Testis (tissue), 2 donors: Measurements from ENCODE around the gene UBE2E1.

ENCODE experiments used
- CTCF ChIP-seq, 3 experiments: fragments of 450-650 bp in 2 of 3; fragments of 200-600 bp in 1 of 3; sonication (generic) in 1 of 3; IDR thresholded peaks; one replicate each; pipeline ENCODE4 v1.5.1; 2016 to 2019; ENCODE audit warnings: antibody characterized with exemption in 3 of 3, mild to moderate bottlenecking in 2 of 3, moderate library complexity in 1 of 3
- POLR2A ChIP-seq: fragments of 450-650 bp; IDR thresholded peaks from one replicate; pipeline ENCODE4 v1.6.1; 2017; ENCODE audit warnings: antibody characterized with exemption, mild to moderate bottlenecking, moderate library complexity

GRCh38 chr3:23762759-23763477 is 42.8 kb upstream of the UBE2E1 start:
- TF ChIP-seq CTCF (IDR thresholded peaks at IDR 0.05): no peak
- TF ChIP-seq POLR2A: no peak
